HPDE6-E6E7 (cell line): ENCODE results near the gene SHISA9.

Experiments
- DNase-seq: peaks from one replicate; pipeline ENCODE4 v3.0.0; 2011; ENCODE audit warnings: missing footprints; ENCODE audit errors: extremely low spot score

SHISA9 gene

DNA sequence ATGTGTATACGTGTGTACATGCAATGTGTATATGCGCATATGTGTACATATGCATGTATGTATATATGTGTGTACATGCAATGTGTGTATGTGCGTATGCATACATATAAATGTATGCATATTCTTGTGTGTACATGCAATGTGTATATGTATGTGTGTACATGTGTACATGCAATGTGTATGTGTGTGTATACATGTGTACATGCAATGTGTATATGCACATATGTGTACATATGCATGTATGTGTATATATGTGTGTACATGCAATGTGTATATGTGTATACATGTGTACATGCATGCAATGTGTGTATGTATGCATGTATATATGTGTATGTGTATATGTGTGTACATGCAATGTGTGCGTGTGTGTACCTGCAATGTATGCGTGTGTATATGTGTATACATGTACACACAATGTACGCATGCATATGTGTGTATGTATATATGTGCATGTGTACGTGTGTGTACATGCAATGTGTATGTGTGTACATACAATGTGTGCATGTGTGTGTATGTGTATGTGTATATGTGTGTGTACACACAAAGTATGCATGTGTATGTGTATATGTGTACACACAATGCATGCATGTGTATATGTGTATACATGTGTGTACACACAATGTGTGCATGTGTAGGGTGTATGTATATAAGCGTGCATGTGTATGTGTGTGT, 167.7 kb downstream of the SHISA9 start:
- no peak for DNase-seq

DNA sequence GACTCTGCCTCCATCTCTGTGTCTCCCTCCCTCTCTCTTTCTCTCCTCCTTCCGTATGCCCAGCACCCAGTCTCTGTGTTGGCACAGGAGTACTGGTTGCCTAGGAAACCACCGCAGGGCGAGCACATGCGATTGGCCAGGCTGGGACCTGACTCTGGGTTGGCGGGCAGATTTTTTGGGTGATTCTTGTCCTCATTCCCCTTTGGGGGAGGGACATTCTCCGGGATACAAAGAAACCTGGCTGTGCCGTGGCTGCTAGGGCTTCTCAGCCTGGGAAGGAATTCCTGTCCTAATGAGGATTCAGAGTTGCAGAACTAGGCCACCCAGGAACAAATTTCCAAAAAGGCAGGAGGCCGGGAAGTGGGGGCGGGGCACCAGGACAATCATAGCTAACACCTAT, 168.9 kb downstream of the SHISA9 start:
- DNase-seq = no peak

DNA sequence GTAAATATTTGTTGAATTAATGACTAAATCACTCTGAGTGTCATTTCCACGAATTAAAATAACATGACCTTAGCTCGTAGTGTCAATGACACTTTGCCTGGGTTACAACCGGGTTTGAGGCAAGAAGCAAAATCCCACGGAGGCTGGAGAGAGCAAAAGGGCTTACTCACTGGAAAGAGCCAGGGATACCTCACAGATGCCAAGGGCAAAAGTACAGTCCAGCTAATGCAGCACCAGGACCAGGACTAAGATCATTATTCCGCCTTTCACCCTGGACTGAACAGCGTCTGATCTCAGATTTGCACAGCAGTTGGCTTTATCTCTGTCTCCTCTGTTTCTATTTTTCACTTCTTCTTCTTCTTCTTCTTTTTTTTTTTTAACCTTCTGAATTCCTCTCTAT, 175.5 kb downstream of the SHISA9 start:
- no peak for DNase-seq

DNA sequence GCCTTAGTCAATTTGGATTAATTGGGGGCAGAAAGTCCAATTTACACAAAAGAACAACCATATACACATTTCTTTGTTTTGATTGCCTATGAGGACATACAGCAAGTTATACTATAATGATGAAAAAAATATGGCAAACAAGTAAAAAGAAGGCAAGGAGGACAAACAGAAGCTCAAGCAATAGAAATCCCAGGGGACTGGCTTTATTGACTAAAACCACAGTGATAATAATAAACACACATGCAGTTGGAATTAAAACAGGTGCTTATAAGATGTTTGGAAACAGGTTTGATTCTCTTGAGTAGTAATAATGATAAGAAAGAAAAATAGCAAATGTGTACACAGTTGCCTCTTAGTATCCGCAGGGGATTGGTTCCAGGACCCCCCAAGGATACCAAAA, 176.4 kb downstream of the SHISA9 start:
- no peak for DNase-seq

DNA sequence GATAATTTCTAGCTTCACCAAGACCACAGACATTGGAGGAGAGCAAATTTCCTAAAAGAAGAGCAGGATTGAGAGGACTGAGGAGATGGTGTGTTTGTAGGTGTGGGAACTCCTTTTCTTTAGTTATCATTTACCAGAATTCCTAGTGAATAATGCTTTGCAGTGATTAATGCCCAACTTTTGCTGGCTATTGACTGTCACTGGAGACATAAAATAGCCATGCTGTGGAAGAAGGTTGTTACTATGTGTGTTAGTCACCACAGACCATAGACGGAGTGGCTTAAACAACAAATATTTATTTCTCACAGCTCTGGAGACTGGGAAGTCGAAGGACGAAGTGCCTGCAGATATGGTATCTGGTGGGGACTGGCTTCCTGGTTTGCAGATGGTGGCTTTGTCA, 179.1 kb downstream of the SHISA9 start:
- DNase-seq = no peak

DNA sequence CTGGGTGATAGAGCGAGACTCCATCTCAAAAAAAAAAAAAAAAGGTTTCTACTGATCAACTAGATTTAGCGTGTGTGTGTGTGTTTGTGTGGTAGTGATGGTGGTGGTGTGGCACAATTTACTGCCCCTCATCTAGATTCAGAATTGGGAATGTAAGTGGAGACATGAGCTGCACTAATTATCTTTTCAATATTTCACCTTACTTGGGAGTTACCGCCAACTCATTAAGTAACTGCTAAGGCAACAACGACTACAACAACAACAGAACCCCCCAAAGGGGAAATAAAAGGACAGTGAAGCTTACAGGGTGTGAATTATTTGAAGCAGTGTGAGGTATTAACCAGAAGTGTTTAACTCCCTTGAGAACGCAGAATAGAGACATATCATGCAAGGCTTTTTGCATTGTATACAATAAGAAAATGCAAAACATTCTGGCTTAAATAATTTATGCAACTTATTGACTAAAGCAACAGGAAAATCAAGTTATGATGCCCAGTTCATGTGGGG, 180.5 kb downstream of the SHISA9 start:
- no peak for DNase-seq

DNA sequence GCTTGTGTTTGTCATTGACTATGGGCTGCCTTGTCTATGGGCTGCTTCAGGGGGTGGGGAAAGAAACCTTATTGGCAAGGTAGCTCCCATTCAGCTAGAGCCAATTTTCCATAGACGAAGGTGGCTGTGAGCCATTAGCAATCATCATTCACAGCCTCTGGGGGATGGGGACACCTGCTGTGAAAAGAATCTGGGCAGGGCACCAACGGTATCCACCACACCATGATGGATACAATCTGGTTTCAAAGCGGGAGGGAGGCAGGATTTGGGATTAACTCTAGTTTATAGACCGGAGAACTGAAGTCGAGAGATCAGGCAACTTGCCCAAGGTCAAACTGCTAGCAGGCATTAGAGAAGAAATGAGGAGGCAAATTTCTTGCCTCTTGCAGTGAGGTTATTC, 182.3 kb downstream of the SHISA9 start:
- DNase-seq = no peak

DNA sequence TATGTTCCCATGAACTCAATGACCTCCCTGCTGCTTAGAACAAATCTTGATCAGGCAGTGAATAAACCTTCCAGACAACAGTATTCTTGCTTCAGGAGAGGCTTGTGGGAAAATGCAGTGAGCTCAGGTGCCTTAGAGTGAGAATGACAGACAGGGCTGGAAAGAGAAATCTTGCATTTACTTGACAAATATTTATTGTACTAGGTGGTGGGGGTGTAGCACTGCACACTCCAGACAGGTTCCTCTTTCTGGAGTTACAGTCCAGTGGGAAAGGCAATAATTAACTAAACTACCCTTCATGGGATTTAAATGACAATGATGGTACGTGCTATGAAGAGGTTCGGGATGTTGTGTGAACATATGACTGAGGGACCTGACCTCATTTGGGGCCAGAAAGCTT, 182.9 kb downstream of the SHISA9 start:
- DNase-seq = no peak

DNA sequence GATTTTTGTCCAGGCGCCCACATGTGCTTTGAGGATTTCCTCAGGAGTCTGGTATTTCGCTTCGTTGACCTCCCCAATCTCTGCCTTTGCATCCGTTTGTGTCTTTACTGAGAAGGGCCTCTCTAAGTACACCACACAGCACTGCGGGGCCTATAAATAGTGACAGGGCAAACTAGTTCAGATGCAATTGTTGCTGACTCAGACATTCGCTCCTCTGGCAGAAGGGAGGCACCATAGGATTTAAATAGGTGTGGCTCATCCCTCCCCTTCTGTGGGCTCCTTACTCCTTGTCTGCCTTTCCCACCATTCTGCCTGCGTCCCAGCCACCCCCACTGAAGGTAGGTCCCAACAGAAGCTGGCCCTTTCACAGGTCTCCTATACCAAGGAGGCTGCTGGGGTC, 192.3 kb downstream of the SHISA9 start:
- no peak for DNase-seq

DNA sequence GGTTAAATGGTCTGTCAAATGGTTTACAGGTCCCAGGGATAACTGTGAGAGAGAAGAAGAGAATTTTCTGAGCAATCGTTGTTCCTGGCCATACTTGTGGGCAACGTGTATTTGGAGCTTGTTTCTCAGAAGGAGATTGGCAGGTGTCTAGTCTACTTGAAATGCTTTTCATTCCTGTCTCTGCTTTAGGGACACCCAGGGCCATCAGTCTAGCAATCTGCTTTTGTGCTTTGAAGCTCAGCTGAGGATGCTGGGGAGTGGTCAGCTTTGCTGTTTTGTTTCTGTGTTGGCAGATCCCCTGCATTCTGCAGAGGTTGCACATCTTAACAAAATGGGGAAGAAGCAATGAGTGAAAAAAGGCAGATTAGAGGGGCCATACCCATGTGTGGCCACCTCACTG, 193.7 kb downstream of the SHISA9 start:
- no peak for DNase-seq

DNA sequence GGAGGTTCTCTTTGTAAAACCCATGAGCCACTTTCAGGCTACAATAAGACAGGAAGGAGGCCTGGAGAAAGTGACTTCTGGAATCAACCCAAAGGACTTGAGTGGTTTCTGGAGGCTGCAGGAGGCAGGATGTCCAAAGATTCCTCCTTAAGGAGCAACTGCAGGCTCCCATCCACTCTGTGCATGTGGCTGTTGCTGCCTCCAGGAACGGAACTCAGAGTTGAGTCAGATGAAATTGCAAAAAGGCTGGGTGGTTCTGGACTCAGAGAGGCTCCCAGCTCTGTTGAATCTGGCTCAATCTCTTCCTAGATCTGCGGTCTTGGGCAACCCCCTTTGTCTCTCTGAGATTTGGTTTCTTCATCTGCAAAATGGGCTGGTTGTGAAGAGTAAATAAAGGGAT, 197.1 kb downstream of the SHISA9 start:
- DNase-seq = no peak

DNA sequence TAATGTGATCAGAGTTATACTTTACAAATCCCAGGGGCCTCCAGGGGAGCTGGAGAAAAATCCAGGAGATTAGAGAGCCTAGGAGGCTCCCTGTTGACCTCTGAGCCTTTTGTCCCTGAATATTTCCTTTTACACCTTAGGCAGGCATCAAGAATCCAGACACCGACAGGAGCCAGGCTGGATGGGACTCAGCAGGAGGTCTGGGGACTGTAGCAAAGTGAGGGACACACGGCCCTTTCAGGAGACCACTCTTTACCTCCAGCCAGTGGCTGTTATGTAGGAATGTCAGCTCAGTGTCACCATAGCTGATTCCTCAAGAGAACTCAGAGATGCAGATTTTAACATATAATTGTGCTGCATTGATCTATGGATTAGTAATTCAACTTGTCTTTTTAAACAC, 198.4 kb downstream of the SHISA9 start:
- no peak for DNase-seq

DNA sequence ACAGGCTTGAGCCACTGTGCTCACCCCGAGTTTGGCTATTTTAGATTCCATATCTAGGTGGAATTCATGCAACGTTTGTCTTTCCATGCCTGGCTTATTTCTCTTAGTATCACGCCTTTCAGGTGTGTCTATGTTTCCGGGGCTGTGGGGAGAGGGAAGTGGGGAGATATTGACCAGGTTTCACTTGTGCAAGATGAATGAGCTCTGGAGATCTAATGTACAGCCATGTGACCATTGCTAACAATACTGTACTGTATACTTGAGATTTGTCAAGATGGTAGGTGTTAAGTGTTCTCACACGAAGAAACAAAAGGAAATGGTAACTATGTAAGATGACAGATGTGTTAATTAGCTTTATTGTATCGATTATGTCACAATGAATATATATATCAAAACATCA, 199.6 kb downstream of the SHISA9 start:
- no peak for DNase-seq

DNA sequence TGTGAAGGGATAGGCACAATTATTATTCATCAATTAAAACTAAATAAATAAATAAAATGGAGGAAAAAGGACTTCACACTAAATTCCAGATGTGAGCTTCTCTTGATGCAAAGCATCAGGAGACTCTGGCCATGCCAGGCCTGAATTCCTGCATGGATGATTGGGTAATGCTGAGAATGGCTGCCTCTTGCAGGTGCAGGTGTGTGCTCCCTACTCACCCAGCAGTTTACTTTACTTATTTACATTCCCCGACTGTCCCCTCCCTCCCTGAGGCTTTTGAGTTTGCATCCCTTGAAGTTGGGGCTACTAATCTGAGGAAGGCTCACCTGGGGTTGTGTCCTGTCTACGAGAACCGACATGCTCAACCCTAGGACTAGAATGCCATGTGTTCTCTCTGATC, 200.4 kb downstream of the SHISA9 start:
- no peak for DNase-seq

DNA sequence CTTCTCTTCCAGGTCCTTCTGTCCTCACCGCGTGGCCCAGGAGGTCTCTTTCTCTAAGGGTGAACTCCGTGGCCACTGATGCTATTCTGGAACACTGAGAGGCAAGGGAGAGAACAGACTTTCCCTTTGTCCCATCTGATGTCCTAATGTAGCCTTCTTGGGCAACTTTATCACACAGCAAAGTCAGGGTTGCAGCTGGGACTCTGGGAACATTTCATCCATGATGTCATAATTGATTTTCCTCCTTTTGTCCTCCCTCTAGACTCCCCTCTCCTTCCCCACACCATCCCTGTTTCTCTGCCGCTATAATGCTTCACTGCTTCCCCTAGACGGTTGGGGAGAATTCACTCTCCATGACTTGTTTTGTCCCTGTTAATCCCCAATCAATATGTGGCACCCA, 201.0 kb downstream of the SHISA9 start:
- DNase-seq = no peak

DNA sequence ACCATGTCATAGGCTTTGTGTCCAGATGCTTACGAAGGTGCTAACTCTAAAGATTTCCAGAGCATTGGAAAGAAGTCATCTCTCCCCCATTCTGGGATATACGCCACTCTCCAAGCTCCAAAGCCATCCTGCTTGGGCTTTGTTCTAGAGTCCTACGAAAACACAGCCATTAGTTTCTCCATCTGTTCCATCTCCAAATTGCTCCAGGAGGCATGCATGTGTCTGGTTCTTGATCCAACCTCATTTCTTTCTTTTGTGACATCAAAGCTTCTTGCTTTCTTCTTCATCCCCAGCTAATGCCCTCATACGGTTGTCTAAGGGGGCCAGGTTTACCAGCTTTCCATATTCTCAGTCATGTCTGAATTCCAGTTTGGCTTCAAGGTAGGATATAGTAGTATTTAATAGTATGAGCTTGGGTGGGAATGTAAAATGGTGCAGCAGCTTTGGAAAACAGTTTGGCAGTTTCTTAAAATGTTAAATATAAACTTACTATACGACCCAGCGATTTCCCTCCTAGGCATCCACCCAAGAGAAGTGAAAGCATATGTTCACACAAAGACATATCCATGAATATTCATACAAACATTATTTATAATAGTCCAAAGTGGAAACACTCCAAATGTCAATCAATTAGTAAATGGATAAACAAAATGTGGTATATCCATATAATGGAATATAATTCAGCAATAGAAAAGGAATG, 202.6 kb downstream of the SHISA9 start:
- no peak for DNase-seq

DNA sequence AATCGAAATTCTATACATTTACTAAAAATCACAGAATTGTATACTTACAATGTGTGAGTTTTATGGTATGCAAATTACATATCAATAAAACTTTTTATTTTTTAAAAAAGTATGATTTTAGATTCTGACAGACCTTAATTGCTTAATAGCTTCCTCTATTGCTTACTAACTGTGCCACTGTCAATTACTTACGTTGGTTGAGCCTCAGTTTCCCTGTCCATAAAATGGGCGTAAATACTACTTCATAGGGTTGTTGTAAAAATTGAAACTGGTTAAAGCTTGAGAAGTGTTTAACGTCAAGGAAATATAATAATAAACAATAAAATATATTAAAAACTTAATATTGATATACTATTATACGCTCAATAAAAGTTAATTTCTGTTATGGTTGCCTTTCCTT, 203.4 kb downstream of the SHISA9 start:
- DNase-seq = no peak

DNA sequence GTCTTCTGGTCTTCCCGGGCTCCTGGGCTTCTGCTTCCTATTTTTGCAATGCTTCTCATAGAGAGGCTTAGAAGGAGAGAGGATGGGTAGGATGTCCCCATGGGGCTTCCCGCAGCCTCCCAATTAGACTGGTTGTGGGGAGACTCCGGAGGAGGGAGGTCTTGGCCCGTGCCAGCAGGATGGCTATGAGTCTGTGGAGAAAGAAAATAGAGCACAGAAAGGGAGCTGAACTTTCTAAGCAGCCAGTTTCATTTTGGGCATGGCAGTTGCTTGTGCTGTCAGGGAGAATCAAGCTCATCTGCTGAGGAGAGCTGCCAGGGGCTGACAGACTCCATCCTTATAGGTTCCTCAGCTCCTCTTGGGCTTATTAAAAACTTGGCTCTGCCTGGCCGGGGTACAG, 204.0 kb downstream of the SHISA9 start:
- no peak for DNase-seq

DNA sequence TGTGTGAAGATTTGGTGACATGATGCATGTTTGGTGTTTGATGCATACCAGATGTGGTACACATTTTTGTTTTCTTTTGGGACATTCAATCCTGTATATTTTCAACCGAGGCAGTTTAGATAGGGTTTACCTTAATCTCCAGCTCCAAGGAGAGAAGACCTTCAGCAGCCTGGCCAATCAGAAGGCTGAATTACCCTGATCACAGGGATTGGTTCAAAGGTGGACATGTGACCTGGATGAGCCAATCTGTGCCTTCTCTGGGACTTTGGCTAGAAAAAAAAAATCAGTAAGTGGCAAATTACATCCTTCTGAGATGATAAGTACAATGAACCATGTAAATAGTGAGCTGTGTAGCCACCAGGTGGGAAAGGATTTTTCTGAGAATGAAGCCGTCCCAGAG, 205.1 kb downstream of the SHISA9 start:
- no peak for DNase-seq

DNA sequence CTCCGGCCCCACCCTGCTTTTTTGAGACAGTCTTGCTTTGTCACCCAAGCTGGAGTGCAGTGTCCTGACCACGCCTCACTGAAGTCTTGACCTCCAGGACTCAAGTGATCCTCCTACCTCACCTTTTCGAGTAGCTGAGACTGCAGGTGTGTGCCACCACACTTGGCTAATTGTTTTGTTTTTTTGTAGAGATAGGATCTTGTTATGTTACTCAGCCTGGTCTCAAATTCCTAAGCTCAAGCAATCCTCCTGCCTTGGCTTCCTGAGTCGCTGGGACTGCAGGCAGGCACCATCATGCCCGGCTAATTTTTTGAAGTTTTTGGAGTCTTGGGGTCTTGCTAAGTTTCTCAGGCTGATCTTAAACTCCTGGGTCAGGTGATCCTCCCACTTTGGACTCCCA, 206.7 kb downstream of the SHISA9 start:
- DNase-seq = no peak

DNA sequence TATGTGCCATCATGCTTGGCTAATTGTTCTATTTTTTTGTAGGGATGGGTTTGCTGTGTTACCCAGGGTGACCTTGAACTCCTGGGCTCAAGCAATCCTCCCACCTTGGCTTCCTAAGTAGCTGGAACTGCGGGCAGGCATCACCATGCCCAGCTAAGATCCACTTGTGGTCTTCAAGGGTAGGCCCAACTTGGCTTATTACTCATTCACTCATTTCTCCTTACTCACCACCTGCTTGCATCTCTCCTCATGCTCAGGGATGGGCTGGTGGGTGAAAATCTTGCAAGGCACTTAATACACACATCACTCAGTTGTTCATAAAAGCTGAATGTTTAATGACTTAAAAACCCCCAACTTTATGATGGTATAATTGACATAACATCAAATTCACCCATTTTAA, 207.8 kb downstream of the SHISA9 start:
- DNase-seq = no peak

DNA sequence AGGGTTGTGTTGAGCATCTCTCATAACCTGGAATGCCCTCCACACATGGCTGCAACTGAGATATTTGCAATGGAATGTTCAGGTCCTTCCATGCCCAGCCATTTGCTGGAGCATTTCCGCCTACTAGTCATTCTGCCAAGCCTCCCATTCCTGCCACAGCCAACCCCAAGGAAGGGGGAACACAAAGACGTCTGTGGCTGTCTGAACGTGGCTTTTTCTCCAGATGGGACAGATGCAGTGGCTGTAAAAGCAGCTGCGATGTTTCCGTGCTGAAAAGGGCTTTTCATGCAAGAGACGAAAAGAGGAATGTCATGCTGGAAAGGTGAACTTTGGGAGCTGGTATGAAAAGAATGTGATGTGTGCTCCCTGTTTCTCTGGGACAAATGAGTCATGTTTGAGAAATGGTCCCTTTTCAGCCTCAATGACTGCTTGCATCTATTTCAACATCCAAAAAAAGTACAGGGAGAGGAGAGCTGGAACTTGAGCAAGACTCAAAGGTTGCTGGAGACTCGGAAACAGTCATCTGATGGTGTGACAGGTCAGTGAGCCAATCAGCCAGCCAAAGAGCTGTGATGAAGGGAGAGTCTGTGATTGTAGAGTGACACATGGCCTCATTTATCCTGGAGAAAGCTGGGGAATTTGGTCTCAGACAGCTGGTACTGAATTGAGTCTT, 208.9 kb downstream of the SHISA9 start:
- no peak for DNase-seq

DNA sequence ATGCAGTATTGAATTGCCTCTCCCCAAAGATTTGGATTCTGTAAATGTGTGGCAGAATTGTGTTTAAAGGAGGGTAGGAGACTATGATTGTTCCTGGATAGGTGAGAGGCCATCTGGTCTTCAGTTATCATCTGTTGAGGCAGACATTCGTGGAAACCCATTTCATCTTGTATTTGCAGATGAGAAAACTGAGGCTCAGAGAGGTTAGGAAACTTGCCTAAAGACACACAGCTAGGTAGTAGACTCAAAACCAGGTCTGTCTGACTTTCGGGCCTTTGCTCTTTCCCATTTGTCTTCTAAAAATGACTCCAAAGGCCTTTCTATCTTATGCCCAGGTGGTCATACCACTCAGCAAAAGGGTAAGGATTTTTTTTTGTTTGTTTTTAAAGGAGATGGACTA, 210.3 kb downstream of the SHISA9 start:
- no peak for DNase-seq
